Measurements from ENCODE around the gene RPRD1A. TPM values are rescaled to one million over a fixed set of nuclear protein-coding genes. Genes with fewer than 3 reads are reported as not detected.

Gene RPRD1A
- total and polyA plus RNA-seq, 2 donors from 2014 or later = 25.9 to 42.4 TPM

DNA sequence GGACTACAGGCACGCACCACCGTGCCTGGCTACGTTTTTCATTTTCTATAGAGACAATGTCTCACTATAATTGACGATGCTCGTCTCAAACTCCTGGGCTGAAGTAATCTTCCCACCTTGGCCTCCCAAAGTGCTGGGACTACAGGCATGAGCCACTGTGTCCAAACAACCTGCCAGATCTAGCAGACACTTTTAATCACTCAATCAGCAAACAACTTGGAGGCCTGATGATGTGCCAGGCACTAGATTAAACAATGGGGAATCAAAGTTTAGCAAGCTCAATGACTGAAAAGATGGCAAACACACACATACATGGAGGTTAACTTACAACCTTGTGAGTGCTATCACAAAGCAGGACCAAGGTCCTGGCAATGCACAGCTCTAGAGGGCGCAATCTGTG, 124.7 kb downstream of the RPRD1A start:
- DNase-seq (no peak), FAIRE-seq (no peak)
- Histone ChIP-seq H3K9me3 (ENCODE audit: control insufficient read depth in 2 of 3, insufficient read depth in 1 of 3, low read length in 3 of 3) (no peaks in the 10 kb centered on the region), H3K36me3 (ENCODE audit: control insufficient read depth in 2 of 3, insufficient read depth in 3 of 3, low read length in 3 of 3) (no peaks in the 10 kb centered on the region), H3K4me1 (ENCODE audit: control insufficient read depth in 2 of 3, insufficient read depth in 2 of 3, low read depth in 1 of 3, low read length in 3 of 3) (peaks cover 0 to 2% (median 0%) of the 10 kb centered on the region in 3 donors), H3K27ac (ENCODE audit: low read depth in 2 of 2, low read length in 2 of 2) (no peak overlapping the region), H3K4me3 (ENCODE audit: low read length in 3 of 3) (no peak overlapping the region), H3K27me3 (ENCODE audit: control insufficient read depth, insufficient read depth, low read length) (no peaks in the 10 kb centered on the region), H3K9ac (ENCODE audit: low read length in 3 of 3) (no peak overlapping the region)
- intact Hi-C loops (cut with DNase I) = no loop called here
- TF ChIP-seq, protein P1, sequence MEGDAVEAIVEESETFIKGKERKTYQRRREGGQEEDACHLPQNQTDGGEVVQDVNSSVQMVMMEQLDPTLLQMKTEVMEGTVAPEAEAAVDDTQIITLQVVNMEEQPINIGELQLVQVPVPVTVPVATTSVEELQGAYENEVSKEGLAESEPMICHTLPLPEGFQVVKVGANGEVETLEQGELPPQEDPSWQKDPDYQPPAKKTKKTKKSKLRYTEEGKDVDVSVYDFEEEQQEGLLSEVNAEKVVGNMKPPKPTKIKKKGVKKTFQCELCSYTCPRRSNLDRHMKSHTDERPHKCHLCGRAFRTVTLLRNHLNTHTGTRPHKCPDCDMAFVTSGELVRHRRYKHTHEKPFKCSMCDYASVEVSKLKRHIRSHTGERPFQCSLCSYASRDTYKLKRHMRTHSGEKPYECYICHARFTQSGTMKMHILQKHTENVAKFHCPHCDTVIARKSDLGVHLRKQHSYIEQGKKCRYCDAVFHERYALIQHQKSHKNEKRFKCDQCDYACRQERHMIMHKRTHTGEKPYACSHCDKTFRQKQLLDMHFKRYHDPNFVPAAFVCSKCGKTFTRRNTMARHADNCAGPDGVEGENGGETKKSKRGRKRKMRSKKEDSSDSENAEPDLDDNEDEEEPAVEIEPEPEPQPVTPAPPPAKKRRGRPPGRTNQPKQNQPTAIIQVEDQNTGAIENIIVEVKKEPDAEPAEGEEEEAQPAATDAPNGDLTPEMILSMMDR (IDR thresholded peaks at IDR 0.05; ENCODE audit: borderline replicate concordance, extremely low read depth, insufficient read depth) = no peak

DNA sequence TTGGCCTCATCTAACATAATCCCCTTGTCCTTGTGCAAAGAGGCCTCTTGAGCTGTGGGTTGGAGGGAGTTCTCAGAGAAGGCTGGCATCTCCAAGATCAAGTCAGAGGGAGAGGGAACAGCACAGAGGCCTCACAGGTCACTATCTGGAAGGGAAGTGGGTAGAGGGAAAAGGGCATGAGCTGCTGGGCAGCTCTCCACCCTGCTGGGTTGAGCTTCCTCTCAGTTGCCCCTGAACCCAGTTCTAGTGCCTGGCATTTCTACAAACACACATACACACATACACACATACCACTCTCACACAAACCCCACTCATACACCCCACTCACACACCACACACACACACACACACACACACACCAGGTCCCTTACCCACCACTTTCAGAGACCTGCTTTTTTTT, 125.2 kb downstream of the RPRD1A start:
- H3K27ac ChIP-seq (ENCODE audit: low read depth in 2 of 2, low read length in 2 of 2) = peak overlapping the region in 1 of 2 donors; percentile 1
- TF ChIP-seq, protein P1 (IDR thresholded peaks at IDR 0.05; ENCODE audit: borderline replicate concordance, extremely low read depth, insufficient read depth) = no peak
- FAIRE-seq (no peak), DNase-seq (no peak)
- intact Hi-C loops (cut with DNase I) = no loop called here
- H3K9me3 ChIP-seq (ENCODE audit: control insufficient read depth in 2 of 3, insufficient read depth in 1 of 3, low read length in 3 of 3) = no peaks in the 10 kb centered on the region
- peaks cover 0 to 2% (median 0%) of the 10 kb centered on the region in 3 donors for H3K4me1 ChIP-seq (ENCODE audit: control insufficient read depth in 2 of 3, insufficient read depth in 2 of 3, low read depth in 1 of 3, low read length in 3 of 3)
- no peaks in the 10 kb centered on the region for H3K27me3 ChIP-seq (ENCODE audit: control insufficient read depth, insufficient read depth, low read length)
- no peak overlapping the region for H3K9ac ChIP-seq (ENCODE audit: low read length in 3 of 3)
- H3K36me3 ChIP-seq (ENCODE audit: control insufficient read depth in 2 of 3, insufficient read depth in 3 of 3, low read length in 3 of 3) = no peaks in the 10 kb centered on the region
- no peak overlapping the region for H3K4me3 ChIP-seq (ENCODE audit: low read length in 3 of 3)

DNA sequence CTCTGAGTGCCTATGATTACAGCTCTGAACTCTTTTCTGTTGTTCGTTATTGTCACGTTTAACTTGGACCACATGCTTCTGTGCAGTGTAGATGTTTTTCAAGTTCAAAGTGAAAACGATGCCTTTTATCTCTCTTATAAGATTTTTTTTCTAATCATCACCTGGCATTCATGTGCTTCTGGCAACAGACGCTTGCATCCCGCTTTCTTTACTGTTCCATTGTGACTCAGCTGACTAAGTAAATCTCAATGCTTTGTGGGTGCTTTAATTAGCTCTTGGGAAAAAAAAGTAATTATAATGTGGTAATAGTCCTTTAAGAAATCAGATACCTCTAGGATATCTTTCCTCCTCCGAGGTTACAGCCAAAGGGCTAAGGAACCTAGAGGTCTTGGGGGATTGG, 126.1 kb downstream of the RPRD1A start:
- H3K9me3 ChIP-seq (ENCODE audit: control insufficient read depth in 2 of 3, insufficient read depth in 1 of 3, low read length in 3 of 3) = no peaks in the 10 kb centered on the region
- FAIRE-seq (no peak), DNase-seq (no peak)
- H3K27me3 ChIP-seq (ENCODE audit: control insufficient read depth, insufficient read depth, low read length) = no peaks in the 10 kb centered on the region
- peak overlapping the region in 1 of 2 donors; percentile 1 for H3K27ac ChIP-seq (ENCODE audit: low read depth in 2 of 2, low read length in 2 of 2)
- H3K4me3 ChIP-seq (ENCODE audit: low read length in 3 of 3) = no peak overlapping the region
- H3K9ac ChIP-seq (ENCODE audit: low read length in 3 of 3) = no peak overlapping the region
- H3K36me3 ChIP-seq (ENCODE audit: control insufficient read depth in 2 of 3, insufficient read depth in 3 of 3, low read length in 3 of 3) = no peaks in the 10 kb centered on the region
- H3K4me1 ChIP-seq (ENCODE audit: control insufficient read depth in 2 of 3, insufficient read depth in 2 of 3, low read depth in 1 of 3, low read length in 3 of 3) = peaks cover 0 to 2% (median 0%) of the 10 kb centered on the region in 3 donors
- TF ChIP-seq, protein P1 (IDR thresholded peaks at IDR 0.05; ENCODE audit: borderline replicate concordance, extremely low read depth, insufficient read depth) = no peak
- intact Hi-C loops (cut with DNase I) = no loop called here

Other genes with a start within 250 kb of the RPRD1A start
- gene SLC39A6, start 61.8 kb upstream of the RPRD1A start, total RNA-seq = 44.7 TPM
- 27.3 TPM for gene SLC39A6, start 61.8 kb upstream of the RPRD1A start, polyA plus RNA-seq (ENCODE audit: insufficient read depth, low read depth, low replicate concordance)
- 74.0 TPM for gene ELP2, start 62.3 kb upstream of the RPRD1A start, total RNA-seq
- 55.9 TPM for gene ELP2, start 62.3 kb upstream of the RPRD1A start, polyA plus RNA-seq (ENCODE audit: insufficient read depth, low read depth, low replicate concordance)
- gene MOCOS, start 119.9 kb upstream of the RPRD1A start, total RNA-seq = 5.8 TPM
- gene MOCOS, start 119.9 kb upstream of the RPRD1A start, polyA plus RNA-seq (ENCODE audit: insufficient read depth, low read depth, low replicate concordance) = 1.1 TPM
- gene FHOD3, start 230.2 kb upstream of the RPRD1A start, total RNA-seq = 21.5 TPM
- gene FHOD3, start 230.2 kb upstream of the RPRD1A start, polyA plus RNA-seq (ENCODE audit: insufficient read depth, low read depth, low replicate concordance) = 28.0 TPM